PC-9 (cell line): Measurements from ENCODE around the gene FLT4. TPM values are rescaled to one million over a fixed set of nuclear protein-coding genes. Genes with fewer than 3 reads are reported as not detected.

ENCODE experiments used
- BruUV-seq: library from RNA; stranded (reverse); fragments of 400-500 nt; replicated peaks from 2 replicates; lab custom pipeline; 2021; lab: Mats Ljungman, UMichigan
- CTCF ChIA-PET: fragments of 300-600 bp; sonication (Branson Sonifier 250); formaldehyde crosslinking; loops from one replicate; lab custom pipeline; 2022; ENCODE audit warnings: antibody characterized with exemption; lab: Charles Lee
- POLR2A ChIA-PET: fragments of 300-600 bp; sonication (Branson Sonifier 250); formaldehyde crosslinking; loops from one replicate; lab custom pipeline; 2022; ENCODE audit warnings: antibody characterized with exemption; ENCODE audit not compliant: unreplicated experiment; lab: Charles Lee
- DNase-seq, 2 experiments: peaks; one replicate each; pipeline versions ENCODE4 v3.0.0 to v3.0.0-alpha.2; 2015 to 2022; ENCODE audit warnings: mixed read lengths in 1 of 2
- H2AFZ ChIP-seq: fragments of 200-600 bp; sonication (generic); 2 replicates; pipeline ENCODE4 v1.8.1; 2017; ENCODE audit warnings: antibody characterized with exemption
- H3F3A ChIP-seq: fragments of 200-600 bp; sonication (generic); 2 replicates; pipeline ENCODE4 v1.8.1; 2017; ENCODE audit warnings: antibody characterized with exemption, mild to moderate bottlenecking, low read depth; ENCODE audit not compliant: insufficient read depth
- H3K27ac ChIP-seq: fragments of 200-600 bp; sonication (generic); 2 replicates; pipeline ENCODE4 v1.6.1; 2016; ENCODE audit warnings: mixed run types
- H3K27me3 ChIP-seq: fragments of 200-600 bp; sonication (generic); 2 replicates; pipeline ENCODE4 v1.6.1; 2016; ENCODE audit warnings: low read depth, mixed run types; ENCODE audit not compliant: insufficient read depth
- H3K36me3 ChIP-seq: fragments of 200-600 bp; sonication (generic); 2 replicates; pipeline ENCODE4 v1.6.1; 2016; ENCODE audit warnings: low read depth, mixed run types
- H3K4me1 ChIP-seq: fragments of 200-600 bp; sonication (generic); replicated peaks from 2 replicates; pipeline ENCODE4 v1.6.1; 2016; ENCODE audit warnings: mixed run types; ENCODE audit not compliant: insufficient read depth
- H3K4me2 ChIP-seq: fragments of 200-600 bp; sonication (generic); 2 replicates; pipeline ENCODE4 v1.6.1; 2017; ENCODE audit warnings: mixed run types
- H3K4me3 ChIP-seq: fragments of 200-600 bp; sonication (generic); 2 replicates; pipeline ENCODE4 v1.6.1; 2016; ENCODE audit warnings: mixed run types
- H3K79me2 ChIP-seq: fragments of 200-600 bp; sonication (generic); 2 replicates; pipeline ENCODE4 v1.6.1; 2017; ENCODE audit warnings: low read depth, mixed run types
- H3K9me2 ChIP-seq: fragments of 200-600 bp; sonication (generic); 2 replicates; pipeline ENCODE4 v1.8.1; 2017; ENCODE audit warnings: mild to moderate bottlenecking; ENCODE audit not compliant: insufficient read depth
- H3K9me3 ChIP-seq: fragments of 200-600 bp; sonication (generic); 2 replicates; pipeline ENCODE4 v1.8.1; 2016; ENCODE audit warnings: low read depth; ENCODE audit not compliant: insufficient read depth
- H4K20me1 ChIP-seq: fragments of 200-600 bp; sonication (generic); 2 replicates; pipeline ENCODE4 v1.8.1; 2017; ENCODE audit not compliant: insufficient read depth
- CTCF ChIP-seq: fragments of 200-600 bp; sonication (generic); conservative IDR thresholded peaks from 2 replicates; pipeline ENCODE4 v1.6.1; 2017; ENCODE audit warnings: mixed run types, antibody characterized with exemption, mild to moderate bottlenecking, moderate library complexity
- EZH2 ChIP-seq: fragments of 200-600 bp; sonication (generic); IDR thresholded peaks from 2 replicates; pipeline ENCODE4 v1.8.0; 2017; ENCODE audit warnings: antibody characterized with exemption, low read depth
- intact Hi-C: fragments of 100-400 bp; cut with micrococcal nuclease; formaldehyde crosslinking; loops from one replicate; pipeline ENCODE4 v1.10.0; 2022; ENCODE audit not compliant: unreplicated experiment
- total RNA-seq: library from RNA; stranded (reverse); gene quantifications from 2 replicates; pipeline ENCODE4 v1.2.3, GENCODE V29; 2021

The FLT4 gene
- total RNA-seq, 1 experiment from 2014 or later = not detected

- H3K79me2 ChIP-seq = no peaks in the 10 kb centered on the region
- no peak overlapping the region for H3K27ac ChIP-seq
- no peak for TF ChIP-seq EZH2
- no peak for TF ChIP-seq CTCF
- H3K4me3 ChIP-seq = no peak overlapping the region
- H3K27me3 ChIP-seq = peaks cover 38% of the 10 kb centered on the region
- H3K9me2 ChIP-seq = no peaks in the 10 kb centered on the region
- H4K20me1 ChIP-seq = no peaks in the 10 kb centered on the region
- no peak overlapping the region for H2AFZ ChIP-seq
- no peaks in the 10 kb centered on the region for H3K9me3 ChIP-seq
- intact Hi-C loops = loop anchor here (10.0 kb wide), 1 partner anchor 396 kb away; the partner anchor contains the start of gene RASGEF1C
- ChIA-PET CTCF (interaction anchor here (0.5 kb wide), 1 partner anchor 50 kb away, joined by 10 read pairs; no protein-coding TSS in a partner anchor), POLR2A (no interaction called here)
- no peaks in the 10 kb centered on the region for H3F3A ChIP-seq
- no peaks in the 10 kb centered on the region for H3K4me1 ChIP-seq
- no peak for DNase-seq
- no peak overlapping the region for H3K4me2 ChIP-seq
- BruUV-seq = no TSS peak
- H3K36me3 ChIP-seq = no peaks in the 10 kb centered on the region
These were observed 48.8 kb downstream of the FLT4 start for GRCh38 chr5:180600554-180601041.

GRCh38 chr5:180599981-180600553 is 49.3 kb downstream of the FLT4 start:
- no peak overlapping the region for H2AFZ ChIP-seq
- H3K27ac ChIP-seq = no peak overlapping the region
- no peaks in the 10 kb centered on the region for H3K4me1 ChIP-seq
- intact Hi-C loops = loop anchor here (10.0 kb wide), 1 partner anchor 395 kb away; the partner anchor contains the start of gene RASGEF1C
- no peaks in the 10 kb centered on the region for H4K20me1 ChIP-seq
- H3K27me3 ChIP-seq = peaks cover 33% of the 10 kb centered on the region
- no peak overlapping the region for H3K4me3 ChIP-seq
- no peaks in the 10 kb centered on the region for H3K9me3 ChIP-seq
- DNase-seq = no peak
- CTCF ChIA-PET = no interaction called here
- H3K9me2 ChIP-seq = no peaks in the 10 kb centered on the region
- POLR2A ChIA-PET = no interaction called here
- no peak for TF ChIP-seq CTCF
- TF ChIP-seq EZH2 = no peak
- no peaks in the 10 kb centered on the region for H3K79me2 ChIP-seq
- H3K36me3 ChIP-seq = no peaks in the 10 kb centered on the region
- no peak overlapping the region for H3K4me2 ChIP-seq
- H3F3A ChIP-seq = no peaks in the 10 kb centered on the region
- no TSS peak for BruUV-seq

- Histone ChIP-seq H3K27ac (no peak overlapping the region), H3K36me3 (no peaks in the 10 kb centered on the region), H3K9me3 (no peaks in the 10 kb centered on the region), H4K20me1 (no peaks in the 10 kb centered on the region), H3F3A (no peaks in the 10 kb centered on the region), H3K27me3 (peaks cover 28% of the 10 kb centered on the region), H3K4me2 (no peak overlapping the region), H3K79me2 (no peaks in the 10 kb centered on the region), H2AFZ (no peak overlapping the region), H3K4me3 (no peak overlapping the region), H3K4me1 (no peaks in the 10 kb centered on the region), H3K9me2 (no peaks in the 10 kb centered on the region)
- DNase-seq = no peak
- POLR2A ChIA-PET = no interaction called here
- CTCF ChIA-PET = no interaction called here
- no TSS peak for BruUV-seq
- intact Hi-C loops = no loop called here
- TF ChIP-seq EZH2 (no peak), CTCF (no peak)
These were observed 49.8 kb downstream of the FLT4 start for GRCh38 chr5:180599590-180599914.
